Spleen (tissue), 7 donors: ENCODE measurements around the gene ACAD11.

ENCODE experiments used
- CTCF ChIP-seq, 11 experiments: fragments of 200-600 bp in 7 of 11; fragments of 450-650 bp in 4 of 11; sonication (generic) in 4 of 11; IDR thresholded peaks in 8 of 11; conservative IDR thresholded peaks in 3 of 11; 1 replicate in 7 of 11; 2 replicates in 4 of 11; pipeline versions ENCODE4 v1.4.0 to v1.8.0; 2016 to 2021; ENCODE audit warnings: antibody characterized with exemption in 11 of 11, inconsistent platforms in 4 of 11, mild to moderate bottlenecking in 1 of 11
- POLR2A ChIP-seq, 3 donors: fragments of 450-650 bp; IDR thresholded peaks; one replicate each; pipeline ENCODE4 v1.5.1; 2017; ENCODE audit warnings: antibody characterized with exemption in 3 of 3, mild to moderate bottlenecking in 1 of 3
- POLR2AphosphoS5 ChIP-seq, 3 donors: sonication (generic); formaldehyde crosslinking; IDR thresholded peaks; one replicate each; pipeline ENCODE4 v1.5.1; 2017; ENCODE audit warnings: antibody characterized with exemption in 3 of 3
- donor health status: DM: no; HTN: no; CAD: no; lungs with moderate emphysema.
- donor health status: DM: no; HTN: no; CAD: no.
- donor health status: DM: no; HTN: no; CAD: no.

- TF ChIP-seq CTCF (IDR thresholded peaks at IDR 0.05 in 8 of 11, conservative IDR thresholded peaks at IDR 0.05 in 3 of 11) (no peak), POLR2A (IDR thresholded peaks at IDR 0.05) (no peak), POLR2AphosphoS5 (IDR thresholded peaks at IDR 0.05) (no peak)
Observed at GRCh38 chr3:132623646-132624045, 36.0 kb downstream of the ACAD11 start.
